Right ventricle myocardium superior (tissue), 1 donor: Measurements from ENCODE around the gene ADAP1. TPM values are rescaled to one million over a fixed set of nuclear protein-coding genes. Genes with fewer than 3 reads are reported as not detected.
A peak's percentile ranks its signal among the peaks of the same experiment; 100 is the strongest.
"Not testable (repeated sequence)": the region's sequence is repeated elsewhere in the genome, so short reads cannot be mapped to it uniquely, and the experiment has no call there.

Experiments used
- ATAC-seq: fragments of 200-7000 bp; cut with Tn5 transposase; one replicate; pipeline ENCODE4 v1.9.1; 2020; ENCODE audit warnings: mild to moderate bottlenecking; ENCODE audit not compliant: poor library complexity
- DNase-seq: peaks from one replicate; pipeline ENCODE4 v3.0.0-alpha.2; 2020
- intact Hi-C: fragments of 100-400 bp; cut with DNase I; formaldehyde crosslinking; loops from one replicate; pipeline ENCODE4 v1.11.2; 2022
- total RNA-seq: library from RNA; stranded (reverse); fragmentation: NEBNext Ultra II Directional; extraction: Animal tissue kit (Norgen Biotek cat#: 25700); gene quantifications from one replicate; pipeline ENCODE4 v1.2.1, GENCODE V29; 2021
- donor health status: DM: no; HTN: yes; CAD: no; lungs with severe emphysema.

Gene ADAP1
- total RNA-seq, 1 donor from 2014 or later = 6.4 TPM

- ATAC-seq = no peak
- intact Hi-C loops = no loop called here
- peak; percentile 34 for DNase-seq
Measured at GRCh38 chr7:932651-932975, 21.9 kb downstream of the ADAP1 start.

GRCh38 chr7:931871-932650 lies 22.4 kb downstream of the ADAP1 start:
- intact Hi-C loops = no loop called here
- DNase-seq = peak; percentile 34
- no peak for ATAC-seq

GRCh38 chr7:930975-931758 lies 23.3 kb downstream of the ADAP1 start:
- intact Hi-C loops = no loop called here
- DNase-seq (peak; percentile 41), ATAC-seq (no peak)

GRCh38 chr7:929311-929711 lies 25.2 kb downstream of the ADAP1 start:
- intact Hi-C loops = no loop called here
- DNase-seq = peak; percentile 39

GRCh38 chr7:927031-927671 lies 27.3 kb downstream of the ADAP1 start:
- ATAC-seq (no peak), DNase-seq (peak; percentile 33)
- intact Hi-C loops = no loop called here

More at GRCh38 chr7:929311-929711, 25.2 kb downstream of the ADAP1 start:
- no peak for ATAC-seq

GRCh38 chr7:926061-927030 lies 28.1 kb downstream of the ADAP1 start:
- ATAC-seq = no peak
- intact Hi-C loops = no loop called here
- DNase-seq = peak; percentile 40

- peak; percentile 52 for DNase-seq
- no peak for ATAC-seq
- intact Hi-C loops = no loop called here
Measured at GRCh38 chr7:925601-926000, 28.9 kb downstream of the ADAP1 start.

GRCh38 chr7:924541-925231 lies 29.8 kb downstream of the ADAP1 start:
- intact Hi-C loops = no loop called here
- DNase-seq (peak; percentile 46), ATAC-seq (peak; percentile 33)

- peak; percentile 34 for DNase-seq
- intact Hi-C loops, ATAC-seq: not testable (repeated sequence)
Measured at GRCh38 chr7:924042-924441, 30.4 kb downstream of the ADAP1 start.

- peak; percentile 70 for ATAC-seq
- intact Hi-C loops = no loop called here
Measured at GRCh38 chr7:923108-924041, 31.1 kb downstream of the ADAP1 start.

GRCh38 chr7:922334-923107 lies 32.0 kb downstream of the ADAP1 start:
- DNase-seq = peak; percentile 34
- no peak for ATAC-seq
- intact Hi-C loops = no loop called here

More at GRCh38 chr7:923108-924041, 31.1 kb downstream of the ADAP1 start:
- DNase-seq = peak; percentile 85

GRCh38 chr7:921581-922333 lies 32.7 kb downstream of the ADAP1 start:
- intact Hi-C loops = no loop called here
- peak; percentile 39 for DNase-seq
- ATAC-seq = no peak

GRCh38 chr7:921071-921461 lies 33.4 kb downstream of the ADAP1 start:
- ATAC-seq = no peak

GRCh38 chr7:920351-921070 lies 34.0 kb downstream of the ADAP1 start:
- no peak for ATAC-seq
- DNase-seq = peak; percentile 34
- intact Hi-C loops = no loop called here

More at GRCh38 chr7:921071-921461, 33.4 kb downstream of the ADAP1 start:
- intact Hi-C loops = no loop called here
- DNase-seq = peak; percentile 25

GRCh38 chr7:919924-920341 lies 34.5 kb downstream of the ADAP1 start:
- intact Hi-C loops = no loop called here
- no peak for ATAC-seq

More at GRCh38 chr7:919924-920341, 34.5 kb downstream of the ADAP1 start:
- peak; percentile 34 for DNase-seq
